ENCODE measurements around the gene SPTA1.

GRCh38 chr1:158646465-158646864, 40.0 kb downstream of the SPTA1 start:
- TF ChIP-seq CTCF (IDR thresholded peaks at IDR 0.05; ENCODE audit: insufficient read depth, low read depth, low read length) (no peak), EZH2 (IDR thresholded peaks at IDR 0.05; ENCODE audit: insufficient read depth, low read length) (no peak)

All from astrocyte (in vitro differentiated cells and primary cell).